T follicular helper cell (primary cell): ENCODE measurements around the gene NLGN3.
A peak's percentile ranks its signal among the peaks of the same experiment; 100 is the strongest.

ENCODE experiments used
- DNase-seq: peaks from one replicate; pipeline ENCODE4 v3.0.0-alpha.2; 2020; ENCODE audit warnings: low read depth

The NLGN3 gene

DNA sequence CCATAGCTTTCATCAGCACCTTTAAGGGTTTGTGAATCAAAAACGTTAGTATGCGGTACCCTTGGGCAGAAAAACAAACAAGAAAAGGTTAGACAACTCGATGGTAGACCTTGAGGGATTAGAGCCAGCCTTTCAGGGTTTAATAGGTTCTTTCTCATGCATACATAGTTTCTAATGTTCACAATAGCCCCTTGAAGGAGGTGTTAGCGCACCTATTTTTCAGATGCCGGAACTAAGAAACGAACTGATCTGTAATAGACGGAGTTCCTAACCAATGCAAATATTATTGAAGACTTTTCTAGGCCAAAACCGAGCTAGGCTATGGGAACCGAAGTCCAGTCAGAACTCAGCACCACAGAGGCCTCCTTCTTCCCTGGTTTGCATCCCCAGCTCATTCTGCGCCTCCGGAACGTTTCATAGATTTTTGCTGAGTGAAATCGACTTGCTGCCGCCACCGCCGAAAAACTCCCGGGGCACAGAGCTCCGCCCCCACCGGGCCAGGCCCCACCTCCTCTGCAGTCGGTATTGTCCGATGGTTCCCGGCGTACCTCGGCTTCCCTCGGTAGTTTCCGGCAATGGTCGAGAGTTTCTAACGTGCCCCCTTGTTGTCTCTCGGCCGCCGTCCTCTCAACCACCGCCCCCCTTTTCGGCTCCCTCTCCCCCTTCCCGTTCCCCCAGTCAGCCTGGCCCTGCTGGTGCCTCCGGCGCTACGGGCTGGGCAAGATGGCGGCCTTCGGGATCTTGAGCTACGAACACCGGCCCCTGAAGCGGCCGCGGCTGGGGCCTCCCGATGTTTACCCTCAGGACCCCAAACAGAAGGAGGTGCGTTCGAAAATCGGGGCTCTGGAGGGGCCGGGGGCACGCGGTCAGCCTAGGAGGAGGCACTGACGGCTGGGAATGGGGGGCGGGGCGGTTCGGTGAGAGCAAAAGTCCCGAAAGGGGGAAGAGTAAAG is 26.3 kb upstream of the NLGN3 start, which contains the start of gene MED12:
Gene MED12, plus strand, starts transcription at position 565 of the 953 bp plus-strand sequence. Its CDS starts 159 bp downstream, at position 724.
- DNase-seq, result peak; percentile 64

DNA sequence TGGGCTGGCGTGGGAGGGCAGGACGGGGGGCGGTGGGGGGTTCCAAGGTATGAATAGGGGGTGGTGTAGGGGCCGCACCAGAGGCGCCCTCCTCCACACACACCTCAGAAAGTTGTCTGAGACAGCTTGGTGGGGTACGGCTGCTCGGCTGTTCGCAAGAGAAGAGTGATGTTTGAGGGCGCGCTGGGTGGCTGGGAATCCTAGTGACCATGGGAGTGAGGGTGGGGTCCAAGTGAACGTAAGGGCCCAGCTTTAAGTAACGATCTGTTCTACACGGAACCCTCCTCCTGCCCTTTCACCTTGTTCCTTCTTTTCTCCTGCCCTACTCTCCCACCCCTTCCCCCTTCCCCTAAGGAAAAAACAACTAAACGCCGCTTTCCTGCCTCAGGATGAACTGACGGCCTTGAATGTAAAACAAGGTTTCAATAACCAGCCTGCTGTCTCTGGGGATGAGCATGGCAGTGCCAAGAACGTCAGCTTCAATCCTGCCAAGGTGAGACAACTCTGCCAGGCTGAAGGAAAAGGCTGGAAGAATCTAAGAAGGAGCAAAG is 25.6 kb upstream of the NLGN3 start:
- no peak for DNase-seq

DNA sequence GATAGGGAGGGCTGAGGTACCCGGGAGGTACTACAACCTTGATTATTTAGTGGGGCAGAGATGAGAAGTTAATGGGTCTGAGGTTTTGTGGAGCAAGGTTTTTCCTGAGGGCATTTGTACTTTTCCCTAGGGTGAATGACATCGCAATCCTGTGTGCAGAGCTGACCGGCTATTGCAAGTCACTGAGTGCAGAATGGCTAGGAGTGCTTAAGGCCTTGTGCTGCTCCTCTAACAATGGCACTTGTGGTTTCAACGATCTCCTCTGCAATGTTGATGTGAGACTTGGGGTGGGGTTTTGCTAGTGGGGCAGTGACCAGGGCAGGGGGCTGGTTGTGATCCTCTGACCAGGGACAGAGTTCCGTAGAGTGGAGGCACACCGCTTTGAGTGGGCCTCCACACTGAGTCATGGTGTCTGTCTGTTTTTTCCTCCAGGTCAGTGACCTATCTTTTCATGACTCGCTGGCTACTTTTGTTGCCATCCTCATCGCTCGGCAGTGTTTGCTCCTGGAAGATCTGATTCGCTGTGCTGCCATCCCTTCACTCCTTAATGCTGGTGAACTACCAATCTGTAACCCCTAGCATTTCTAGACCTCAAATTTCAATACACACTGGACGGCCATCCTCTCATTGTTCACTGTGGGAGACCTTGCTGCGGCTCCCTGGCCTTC is 16.3 kb upstream of the NLGN3 start:
- no peak for DNase-seq

DNA sequence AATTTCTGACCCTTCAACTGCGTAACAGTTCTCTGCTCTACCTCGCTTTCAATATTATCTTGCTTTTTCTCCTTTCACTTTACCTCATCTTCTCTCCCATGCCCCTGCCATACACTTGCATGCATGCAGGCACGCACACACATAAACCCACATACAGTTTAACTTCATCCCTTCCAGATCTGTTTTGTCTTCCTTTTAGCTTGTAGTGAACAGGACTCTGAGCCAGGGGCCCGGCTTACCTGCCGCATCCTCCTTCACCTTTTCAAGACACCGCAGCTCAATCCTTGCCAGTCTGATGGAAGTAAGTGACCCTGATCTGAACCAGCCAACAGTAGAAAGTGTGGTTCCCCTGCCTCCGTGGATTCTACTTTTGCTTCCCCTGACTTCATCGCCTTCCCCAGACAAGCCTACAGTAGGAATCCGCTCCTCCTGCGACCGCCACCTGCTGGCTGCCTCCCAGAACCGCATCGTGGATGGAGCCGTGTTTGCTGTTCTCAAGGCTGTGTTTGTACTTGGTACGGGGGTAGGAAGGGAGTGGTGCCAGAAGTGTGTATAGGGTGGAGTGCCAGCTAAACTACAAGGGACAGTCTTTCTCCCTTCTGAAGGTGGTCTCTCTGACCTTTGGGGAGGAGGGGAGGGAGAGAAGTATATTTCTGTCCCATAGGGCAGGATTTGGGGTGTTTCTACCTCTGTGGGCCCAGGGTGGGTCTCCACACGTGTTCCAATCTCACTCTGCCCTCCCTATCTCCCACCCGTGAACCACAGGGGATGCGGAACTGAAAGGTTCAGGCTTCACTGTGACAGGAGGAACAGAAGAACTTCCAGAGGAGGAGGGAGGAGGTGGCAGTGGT is 15.5 kb upstream of the NLGN3 start:
- peak; percentile 70 for DNase-seq

DNA sequence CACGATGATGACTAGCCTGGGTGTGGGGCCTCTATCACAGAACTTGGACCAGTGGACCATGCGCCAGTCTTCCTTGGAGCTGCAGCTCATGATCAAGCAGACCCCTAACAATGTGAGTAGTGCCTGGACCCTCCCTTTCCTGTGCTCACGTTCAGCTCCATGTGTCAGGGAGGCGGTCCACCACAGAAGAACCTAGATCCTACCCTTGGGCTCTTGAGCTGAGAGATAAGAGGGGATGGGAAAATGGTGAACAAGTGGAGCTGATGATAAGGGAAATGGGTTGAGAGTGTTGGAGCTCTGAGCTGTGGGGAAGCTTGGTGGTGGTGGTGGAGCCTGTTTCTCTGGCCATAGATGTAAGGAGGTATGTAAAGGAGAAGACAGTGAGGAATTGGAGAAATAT is 13.1 kb upstream of the NLGN3 start:
- no peak for DNase-seq

DNA sequence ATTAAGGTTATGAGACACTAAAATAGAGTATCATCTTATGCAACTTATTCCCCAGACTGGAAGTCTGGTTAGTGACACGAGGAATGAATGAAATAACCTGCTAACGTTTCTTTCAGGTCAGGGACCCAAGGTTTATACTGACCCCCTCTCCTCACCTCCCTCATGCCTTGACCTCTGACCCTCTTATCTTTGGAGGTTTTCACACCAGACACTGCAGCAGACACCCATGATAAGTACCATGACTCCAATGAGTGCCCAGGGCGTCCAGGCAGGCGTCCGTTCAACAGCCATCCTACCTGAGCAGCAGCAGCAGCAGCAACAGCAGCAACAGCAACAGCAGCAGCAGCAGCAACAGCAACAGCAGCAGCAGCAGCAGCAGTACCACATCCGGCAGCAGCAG is 4.2 kb upstream of the NLGN3 start:
- DNase-seq, result no peak

DNA sequence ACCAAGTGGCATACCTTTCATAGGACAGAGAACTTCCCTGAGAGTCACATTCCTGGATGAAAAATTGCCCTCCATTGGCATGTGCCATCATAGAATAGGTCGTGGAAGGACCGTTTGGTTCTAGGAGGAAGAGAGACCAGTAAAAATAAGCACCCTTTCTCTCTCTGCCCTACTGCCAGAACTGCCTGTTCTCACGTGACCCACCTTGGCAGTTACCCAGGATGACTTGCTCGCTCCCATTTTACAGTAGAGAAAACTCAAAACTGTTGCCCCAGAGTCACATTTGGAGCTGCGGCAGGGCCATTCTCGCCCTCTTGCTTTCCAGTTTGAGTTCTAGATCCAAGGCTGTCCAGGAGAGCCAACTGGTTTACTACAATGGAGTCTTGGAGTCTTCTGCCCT is 1.1 kb upstream of the NLGN3 start:
- DNase-seq, result no peak

DNA sequence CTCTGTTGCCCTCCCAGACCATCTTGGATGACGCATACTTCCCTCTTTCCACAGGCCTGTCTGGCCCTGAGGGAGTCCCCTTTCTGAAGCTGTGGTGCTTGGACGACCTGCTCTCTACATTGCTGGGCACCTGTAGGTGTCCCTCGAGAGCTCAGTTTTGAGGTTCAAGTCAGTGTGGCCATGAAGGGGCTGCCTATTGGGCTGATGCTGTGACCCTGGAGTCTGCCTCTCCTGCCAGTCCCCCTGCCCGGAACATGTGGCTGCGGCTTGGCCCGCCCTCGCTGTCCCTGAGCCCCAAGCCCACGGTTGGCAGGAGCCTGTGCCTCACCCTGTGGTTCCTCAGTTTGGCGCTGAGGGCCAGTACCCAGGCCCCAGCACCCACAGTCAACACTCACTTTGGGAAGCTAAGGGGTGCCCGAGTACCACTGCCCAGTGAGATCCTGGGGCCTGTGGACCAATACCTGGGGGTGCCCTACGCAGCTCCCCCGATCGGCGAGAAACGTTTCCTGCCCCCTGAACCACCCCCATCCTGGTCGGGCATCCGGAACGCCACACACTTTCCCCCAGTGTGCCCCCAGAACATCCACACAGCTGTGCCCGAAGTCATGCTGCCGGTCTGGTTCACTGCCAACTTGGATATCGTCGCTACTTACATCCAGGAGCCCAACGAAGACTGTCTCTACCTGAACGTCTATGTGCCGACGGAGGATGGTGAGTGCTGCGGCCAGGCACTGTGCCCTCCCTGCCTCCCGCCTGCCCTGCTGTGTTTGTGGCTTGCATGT is 3.0 kb downstream of the NLGN3 start:
- DNase-seq, result no peak

DNA sequence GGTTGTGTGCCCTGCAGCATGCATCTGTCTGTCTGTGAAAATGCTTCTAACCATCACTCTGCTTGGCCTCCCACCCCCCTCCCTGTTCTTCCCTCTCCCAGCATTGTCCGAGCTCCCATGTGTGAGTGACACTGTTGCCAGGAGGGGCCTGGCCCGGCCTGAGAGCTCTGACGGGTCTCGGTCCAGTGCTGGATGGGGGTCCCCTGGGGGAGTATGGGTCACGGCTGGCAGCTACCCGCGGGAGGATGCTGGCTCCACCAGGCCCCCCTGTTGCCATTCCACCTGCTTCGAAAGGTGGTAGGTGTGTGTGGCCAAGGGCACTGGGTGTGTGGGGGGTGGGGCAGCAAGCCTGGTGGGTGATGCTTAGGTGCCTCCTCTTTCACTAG is 3.6 kb downstream of the NLGN3 start:
- DNase-seq, result no peak

DNA sequence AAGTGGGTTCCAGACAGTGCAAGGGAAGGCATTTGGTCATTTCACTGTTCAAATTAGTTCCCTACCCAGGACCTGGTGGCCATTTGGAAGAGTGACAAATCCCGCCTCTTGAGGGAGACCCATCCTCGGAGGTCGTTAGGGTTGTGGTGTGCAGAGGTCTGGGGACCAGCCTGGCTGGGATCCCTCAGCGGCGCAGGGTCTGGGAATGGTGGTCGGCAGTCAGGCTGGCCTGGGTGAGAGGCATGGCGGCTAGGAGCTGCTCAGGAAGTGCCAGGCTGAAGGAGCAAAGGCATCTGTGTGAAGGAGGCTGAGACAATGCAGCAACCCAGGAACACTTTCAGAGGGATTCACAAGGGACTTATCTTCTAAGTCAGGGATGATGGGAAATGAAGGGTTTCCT is 6.7 kb downstream of the NLGN3 start:
- no peak for DNase-seq

DNA sequence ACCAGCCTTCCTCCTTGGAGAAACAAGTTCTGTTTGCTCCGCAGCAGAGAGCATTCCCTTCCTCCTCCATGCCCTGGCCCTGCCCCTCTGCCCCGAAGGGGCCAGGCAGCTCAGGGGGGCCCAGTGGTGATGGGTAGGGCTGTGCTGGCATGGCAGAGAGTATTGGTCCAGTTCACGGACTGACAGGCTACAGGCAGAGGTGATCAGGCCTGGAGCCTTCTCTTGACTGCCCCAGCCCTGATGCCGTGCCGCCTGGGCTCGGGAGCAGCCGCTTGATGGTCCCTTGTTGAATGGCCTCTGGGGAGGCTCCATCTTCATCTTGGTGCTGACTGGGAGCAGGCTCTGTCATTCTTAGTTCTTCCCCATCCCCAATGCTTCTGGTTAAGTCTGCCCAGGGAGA is 9.6 kb downstream of the NLGN3 start:
- no peak for DNase-seq

DNA sequence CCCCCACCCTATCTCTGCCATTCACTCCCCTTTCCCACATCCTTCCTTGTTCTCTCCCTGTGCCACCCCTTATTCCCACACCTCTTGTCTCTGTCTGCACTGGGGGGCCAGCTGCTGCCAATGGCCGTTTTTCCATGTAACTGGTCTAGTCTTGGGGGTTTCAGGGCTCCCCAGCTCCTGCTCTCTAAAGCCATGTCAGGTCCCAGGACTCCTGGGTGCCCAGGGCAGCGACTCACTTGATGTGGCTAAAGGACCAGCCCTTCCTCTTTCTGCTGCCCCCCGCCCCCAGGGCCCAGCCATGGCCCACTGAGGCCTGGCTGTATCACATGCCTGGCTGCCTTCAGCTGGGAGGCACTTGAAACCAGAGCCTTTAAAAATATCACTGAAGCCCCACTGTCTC is 10.0 kb downstream of the NLGN3 start:
- no peak for DNase-seq

DNA sequence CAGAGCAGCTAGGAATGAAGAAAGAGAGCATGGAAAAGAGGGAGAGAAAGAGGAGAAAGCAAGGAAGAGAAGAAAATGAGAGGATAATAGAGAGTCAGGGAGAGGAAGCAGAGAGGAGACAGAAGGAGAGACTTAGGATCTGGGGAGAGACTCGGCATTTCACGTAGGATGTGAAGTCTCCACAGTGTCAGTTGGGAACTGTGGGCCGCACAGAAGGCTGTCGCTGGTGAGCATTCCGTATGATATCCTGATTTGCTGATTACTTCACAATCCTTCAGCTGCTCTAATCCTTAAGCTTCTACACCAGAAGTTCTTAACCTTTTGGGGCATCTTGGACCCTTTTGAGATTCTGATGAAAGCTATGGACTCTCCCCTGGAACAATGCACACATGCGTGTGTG is 14.0 kb downstream of the NLGN3 start:
- no peak for DNase-seq

DNA sequence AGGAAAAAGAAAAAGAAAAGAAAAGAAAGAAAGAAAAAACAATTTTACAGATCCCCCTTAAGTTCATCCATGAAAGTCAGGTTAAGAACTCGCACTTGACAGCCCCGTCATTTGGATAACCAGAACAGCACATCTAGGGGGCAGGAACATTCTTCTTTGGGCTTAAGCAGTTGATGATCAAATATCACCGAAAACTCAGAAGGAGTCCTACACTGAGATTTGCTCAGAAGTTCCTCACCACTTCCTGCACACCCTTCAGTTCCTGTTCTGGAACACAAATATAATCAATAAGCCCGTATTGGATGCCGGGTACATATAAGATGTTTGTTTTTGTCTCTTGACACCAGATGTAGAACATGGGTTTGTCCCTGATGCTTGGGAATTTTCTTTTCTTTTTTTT is 14.7 kb downstream of the NLGN3 start:
- no peak for DNase-seq

DNA sequence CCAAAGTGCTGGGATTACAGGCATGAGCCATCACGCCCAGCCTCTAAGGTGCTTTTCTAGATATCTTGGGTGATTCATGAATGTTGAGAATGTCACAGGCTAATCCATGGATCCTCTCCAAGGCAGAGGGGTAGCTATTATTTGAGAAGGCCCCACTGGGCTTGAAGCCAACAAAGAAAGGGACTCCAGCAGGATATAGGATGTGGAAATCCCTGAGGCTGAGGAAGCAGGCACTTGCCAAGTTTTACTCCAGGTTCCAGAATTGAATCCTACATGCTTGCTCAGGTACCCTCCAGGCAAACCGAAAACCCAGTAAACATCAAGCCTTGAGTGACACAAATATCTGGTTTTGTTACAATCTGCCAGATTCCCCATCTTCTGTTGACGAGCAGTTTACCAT is 15.8 kb downstream of the NLGN3 start:
- no peak for DNase-seq

DNA sequence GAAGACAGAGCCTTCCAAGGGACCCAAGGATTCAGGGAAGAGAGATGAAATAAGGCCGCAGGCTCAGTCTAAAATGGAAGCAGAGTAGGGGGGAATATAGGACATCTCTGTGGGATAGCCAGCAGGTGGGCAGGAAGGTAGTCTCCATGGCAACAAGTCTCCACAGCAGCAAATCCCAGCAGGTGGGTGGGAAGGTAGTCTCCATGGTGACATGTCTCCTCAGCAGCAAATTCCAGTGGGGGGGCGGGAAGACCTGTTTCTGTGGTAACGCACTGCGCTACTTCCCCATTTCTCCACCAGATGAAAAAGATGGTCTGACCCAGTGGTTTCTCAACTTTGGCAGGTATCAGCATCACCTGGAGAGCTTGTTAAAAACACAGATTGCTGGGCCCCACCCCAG is 18.3 kb downstream of the NLGN3 start:
- DNase-seq, result no peak

DNA sequence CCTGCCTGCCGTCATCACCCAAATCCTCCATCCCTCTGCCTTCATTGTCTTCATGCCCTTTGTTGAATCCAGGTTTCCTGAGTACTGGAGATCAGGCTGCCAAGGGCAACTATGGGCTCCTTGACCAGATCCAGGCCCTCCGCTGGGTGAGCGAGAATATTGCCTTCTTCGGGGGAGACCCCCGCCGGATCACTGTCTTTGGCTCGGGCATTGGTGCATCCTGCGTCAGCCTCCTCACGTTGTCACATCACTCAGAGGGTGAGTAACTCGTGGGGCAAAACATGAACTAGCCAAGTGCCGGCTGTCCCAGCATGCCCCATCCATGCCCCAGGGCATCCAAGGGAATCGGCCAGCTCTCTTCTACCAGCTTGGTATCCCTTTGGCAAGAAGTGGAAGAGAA is 19.4 kb downstream of the NLGN3 start:
- DNase-seq, result no peak

DNA sequence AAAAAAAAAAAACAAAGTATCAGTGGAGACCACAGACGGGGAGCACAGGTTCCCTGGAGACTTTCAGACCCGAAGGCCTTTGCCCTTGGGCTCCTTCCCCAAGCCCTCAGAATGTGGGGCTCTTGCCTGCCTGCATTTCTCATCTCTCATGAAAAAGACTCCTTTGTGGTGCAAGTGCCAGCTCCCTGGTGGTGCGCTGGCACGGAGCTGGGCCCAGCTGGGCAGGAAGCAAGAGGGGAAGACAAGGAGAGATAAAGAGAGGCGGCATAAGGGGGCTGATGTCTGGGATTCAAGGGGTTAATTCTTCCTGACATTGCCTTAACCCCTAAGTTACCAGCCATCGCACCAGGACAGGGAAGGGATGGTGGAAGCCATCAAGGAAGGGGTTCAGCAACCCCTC is 21.8 kb downstream of the NLGN3 start:
- DNase-seq, result no peak

DNA sequence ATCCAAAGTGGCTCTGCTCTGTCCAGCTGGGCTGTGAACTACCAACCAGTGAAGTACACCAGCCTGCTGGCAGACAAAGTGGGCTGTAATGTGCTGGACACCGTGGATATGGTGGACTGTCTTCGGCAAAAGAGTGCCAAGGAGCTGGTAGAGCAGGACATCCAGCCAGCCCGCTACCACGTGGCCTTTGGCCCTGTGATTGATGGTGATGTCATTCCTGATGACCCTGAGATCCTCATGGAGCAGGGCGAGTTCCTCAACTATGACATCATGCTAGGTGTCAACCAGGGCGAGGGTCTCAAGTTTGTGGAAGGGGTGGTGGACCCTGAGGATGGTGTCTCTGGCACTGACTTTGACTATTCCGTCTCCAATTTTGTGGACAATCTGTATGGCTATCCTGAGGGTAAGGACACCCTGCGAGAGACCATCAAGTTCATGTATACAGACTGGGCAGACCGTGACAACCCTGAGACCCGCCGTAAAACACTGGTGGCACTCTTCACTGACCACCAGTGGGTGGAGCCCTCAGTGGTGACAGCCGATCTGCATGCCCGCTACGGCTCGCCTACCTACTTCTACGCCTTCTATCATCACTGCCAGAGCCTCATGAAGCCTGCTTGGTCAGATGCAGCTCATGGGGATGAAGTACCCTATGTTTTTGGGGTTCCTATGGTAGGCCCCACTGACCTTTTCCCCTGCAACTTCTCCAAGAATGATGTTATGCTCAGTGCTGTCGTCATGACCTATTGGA is 22.6 kb downstream of the NLGN3 start:
- DNase-seq, result no peak

DNA sequence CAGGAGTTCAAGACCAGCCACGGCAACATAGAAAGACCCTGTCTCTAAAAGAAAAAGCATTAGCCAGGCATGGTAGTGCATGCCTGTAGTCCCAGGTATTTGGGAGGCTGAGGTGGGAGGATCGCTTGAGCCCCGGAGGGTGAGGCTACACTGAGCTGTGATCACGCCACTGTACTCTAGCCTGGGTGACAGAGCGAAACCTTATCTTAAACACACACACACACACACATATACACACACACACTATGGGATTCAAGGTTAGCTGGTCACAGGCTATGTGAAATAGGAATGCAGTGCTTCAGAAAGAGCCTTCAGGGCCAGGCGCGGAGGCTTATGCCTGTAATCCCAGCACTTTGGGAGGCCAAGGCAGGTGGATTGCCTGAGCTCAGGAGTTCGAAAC is 23.5 kb downstream of the NLGN3 start:
- DNase-seq, result no peak

DNA sequence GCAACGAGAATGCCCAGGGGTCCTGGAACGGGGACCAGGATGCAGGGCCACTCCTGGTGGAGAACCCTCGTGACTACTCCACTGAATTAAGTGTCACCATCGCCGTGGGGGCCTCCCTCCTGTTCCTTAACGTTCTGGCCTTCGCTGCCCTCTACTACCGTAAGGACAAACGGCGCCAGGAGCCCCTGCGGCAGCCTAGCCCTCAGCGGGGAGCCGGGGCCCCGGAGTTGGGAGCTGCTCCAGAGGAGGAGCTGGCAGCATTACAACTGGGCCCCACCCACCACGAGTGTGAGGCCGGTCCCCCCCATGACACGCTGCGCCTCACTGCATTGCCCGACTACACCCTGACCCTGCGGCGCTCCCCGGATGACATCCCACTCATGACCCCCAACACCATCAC is 24.9 kb downstream of the NLGN3 start:
- DNase-seq, result no peak
